PC-3 (cell line): ENCODE results near the gene C19orf12.

Experiments
- EZH2 ChIP-seq: fragments of 300-600 bp; sonication (generic); IDR thresholded peaks from one replicate; pipeline ENCODE4 v1.6.1; 2017; ENCODE audit warnings: antibody characterized with exemption, mild to moderate bottlenecking, low read length; ENCODE audit not compliant: unreplicated experiment
- EZH2phosphoT487 ChIP-seq: fragments of 300-600 bp; sonication (generic); IDR thresholded peaks from 2 replicates; pipeline ENCODE4 v1.6.1; 2018; ENCODE audit warnings: mild to moderate bottlenecking, antibody characterized with exemption, low read length, borderline replicate concordance
- TF ChIP-seq, protein P1 (sequence below): fragments of 300-600 bp; sonication (generic); conservative IDR thresholded peaks from 2 replicates; pipeline ENCODE4 v1.5.1; 2017; ENCODE audit warnings: antibody characterized with exemption, low read depth, mild to moderate bottlenecking, low read length

DNA sequence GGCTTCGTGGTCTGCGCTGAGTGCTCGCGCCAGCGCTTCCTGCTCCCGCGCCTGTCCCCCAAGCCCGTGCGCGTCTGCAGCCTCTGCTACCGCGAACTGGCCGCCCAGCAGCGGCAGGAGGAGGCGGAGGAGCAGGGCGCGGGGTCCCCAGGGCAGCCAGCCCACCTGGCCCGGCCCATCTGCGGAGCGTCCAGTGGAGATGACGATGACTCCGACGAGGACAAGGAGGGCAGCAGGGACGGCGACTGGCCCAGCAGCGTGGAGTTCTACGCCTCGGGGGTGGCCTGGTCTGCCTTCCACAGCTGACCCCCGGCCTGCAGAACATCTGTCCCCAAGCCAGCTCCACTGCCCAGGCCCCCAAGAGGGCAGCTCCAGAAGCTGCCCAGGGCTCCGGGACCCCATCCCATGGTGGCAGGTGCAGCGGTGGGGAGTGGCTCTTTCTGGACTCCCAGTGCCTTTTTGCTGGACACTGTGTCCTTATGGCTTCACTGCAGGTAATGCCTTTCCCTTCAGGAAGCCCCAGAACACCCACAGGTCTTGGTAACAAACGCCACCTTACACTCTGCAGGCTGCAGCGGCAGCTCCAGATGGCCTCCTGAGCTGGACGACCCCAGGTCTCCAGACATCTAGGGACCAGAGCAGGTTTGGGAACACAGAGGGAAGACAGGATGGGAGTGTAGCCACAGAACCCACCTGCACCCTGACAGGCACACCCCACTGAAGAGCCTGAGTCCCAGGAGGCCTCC lies 40.5 kb downstream of the C19orf12 start:
- TF ChIP-seq, protein P1, sequence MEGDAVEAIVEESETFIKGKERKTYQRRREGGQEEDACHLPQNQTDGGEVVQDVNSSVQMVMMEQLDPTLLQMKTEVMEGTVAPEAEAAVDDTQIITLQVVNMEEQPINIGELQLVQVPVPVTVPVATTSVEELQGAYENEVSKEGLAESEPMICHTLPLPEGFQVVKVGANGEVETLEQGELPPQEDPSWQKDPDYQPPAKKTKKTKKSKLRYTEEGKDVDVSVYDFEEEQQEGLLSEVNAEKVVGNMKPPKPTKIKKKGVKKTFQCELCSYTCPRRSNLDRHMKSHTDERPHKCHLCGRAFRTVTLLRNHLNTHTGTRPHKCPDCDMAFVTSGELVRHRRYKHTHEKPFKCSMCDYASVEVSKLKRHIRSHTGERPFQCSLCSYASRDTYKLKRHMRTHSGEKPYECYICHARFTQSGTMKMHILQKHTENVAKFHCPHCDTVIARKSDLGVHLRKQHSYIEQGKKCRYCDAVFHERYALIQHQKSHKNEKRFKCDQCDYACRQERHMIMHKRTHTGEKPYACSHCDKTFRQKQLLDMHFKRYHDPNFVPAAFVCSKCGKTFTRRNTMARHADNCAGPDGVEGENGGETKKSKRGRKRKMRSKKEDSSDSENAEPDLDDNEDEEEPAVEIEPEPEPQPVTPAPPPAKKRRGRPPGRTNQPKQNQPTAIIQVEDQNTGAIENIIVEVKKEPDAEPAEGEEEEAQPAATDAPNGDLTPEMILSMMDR: no peak
- TF ChIP-seq EZH2 (no peak), EZH2phosphoT487 (no peak)
